ENCODE data around the gene ABO. TPM values are rescaled to one million over a fixed set of nuclear protein-coding genes. Genes with fewer than 3 reads are reported as not detected.

Gene ABO
- total and polyA plus RNA-seq, 10 of the 15 experiments (the other 5 are each of a cell fraction or from before 2014, with no cell fraction given), result 0.10 TPM; not detected in 9

- ATAC-seq (no peak), FAIRE-seq (no peak), DNase-seq (ENCODE audit: low read depth, low spot score) (no peak)
- no peaks in the 10 kb centered on the region for H3K27me3 ChIP-seq (replicated peaks in 1 of 2; ENCODE audit: control insufficient read depth in 2 of 2, insufficient read depth in 2 of 2, low read length in 1 of 2)
- no peak overlapping the region for H2AFZ ChIP-seq (ENCODE audit: control insufficient read depth, low read depth, low read length)
- intact Hi-C loops (cut with micrococcal nuclease; ENCODE audit: unreplicated experiment) (no loop called here), in situ Hi-C loops (cut with MboI) (no loop called here)
- no peak overlapping the region for H3K27ac ChIP-seq (ENCODE audit: control insufficient read depth, insufficient read depth)
- TF ChIP-seq FOXK2 (IDR thresholded peaks at IDR 0.05) (no peak), LARP7 (IDR thresholded peaks at IDR 0.05) (no peak), BCL3 (IDR thresholded peaks at IDR 0.05; ENCODE audit: borderline replicate concordance, insufficient read depth, low read depth, low read length, poor library complexity, severe bottlenecking) (no peak), RUNX3 (IDR thresholded peaks at IDR 0.05; ENCODE audit: low read length) (no peak), RBBP5 (conservative IDR thresholded peaks at IDR 0.05) (no peak), CBX5 (IDR thresholded peaks at IDR 0.05; ENCODE audit: low read depth) (no peak), POLR2AphosphoS2 (IDR thresholded peaks at IDR 0.05; ENCODE audit: low read depth, low read length) (no peak), FOS (IDR thresholded peaks at IDR 0.05; ENCODE audit: borderline replicate concordance, extremely low read depth, insufficient read length) (no peak)
- H3K9ac ChIP-seq (ENCODE audit: control insufficient read depth, insufficient read depth, low read length), result no peak overlapping the region
- ChIA-PET CTCF (no interaction called here), POLR2A (no interaction called here), SMC1A (ENCODE audit: uncharacterized antibody, unreplicated experiment) (no interaction called here), RAD21 (ENCODE audit: unreplicated experiment) (no interaction called here)
- WGBS (ENCODE audit: insufficient coverage, insufficient replicate concordance, low lambda C conversion rate, missing lambda C conversion rate), result 53% methylated on average over 14 of the region's 14 CpGs
- no TSS peak for BruUV-seq (replicated peaks)
- H3K9me3 ChIP-seq (replicated peaks; ENCODE audit: control insufficient read depth, insufficient read depth, low read length), result no peaks in the 10 kb centered on the region
- no peaks in the 10 kb centered on the region for H4K20me1 ChIP-seq (ENCODE audit: control insufficient read depth, insufficient read depth)
- H3K4me2 ChIP-seq (ENCODE audit: control insufficient read depth, insufficient read depth), result no peak overlapping the region
- no peaks in the 10 kb centered on the region for H3K36me3 ChIP-seq (ENCODE audit: control insufficient read depth in 2 of 2, insufficient read depth in 2 of 2, low read length in 1 of 2)
- no peaks in the 10 kb centered on the region for H3K4me1 ChIP-seq (ENCODE audit: control insufficient read depth, insufficient read depth, low read length)
- H3K4me3 ChIP-seq, result no peak overlapping the region
- H3K79me2 ChIP-seq (ENCODE audit: control insufficient read depth, insufficient read depth, low read length), result no peaks in the 10 kb centered on the region
These were observed 32.8 kb downstream of the ABO start for GRCh38 chr9:133242241-133242640.

Data from GM12878 (cell line).